Measurements from ENCODE around the gene MAGOH.
"Not testable (repeated sequence)": the region's sequence is repeated elsewhere in the genome, so short reads cannot be mapped to it uniquely, and the experiment has no call there.

GRCh38 chr1:53205496-53205895 lies 32.8 kb downstream of the MAGOH start:
- not testable (repeated sequence) for TF ChIP-seq CTCF (IDR thresholded peaks at IDR 0.05; ENCODE audit: low read length); EZH2 (IDR thresholded peaks at IDR 0.05; ENCODE audit: borderline replicate concordance, low read length)
